HG03159 (cell line): Measurements from ENCODE around the gene OR2J3.
"Not testable (repeated sequence)": the region's sequence is repeated elsewhere in the genome, so short reads cannot be mapped to it uniquely, and the experiment has no call there.

Source experiments
- ATAC-seq: cut with Tn5 transposase; IDR thresholded peaks from one replicate; pipeline ENCODE4 v1.9.1; 2021; ENCODE audit warnings: mild to moderate bottlenecking, moderate library complexity; ENCODE audit not compliant: unreplicated experiment

OR2J3 gene

GRCh38 chr6:29107758-29108157, at the start of gene OR2J3:
Gene OR2J3, plus strand, starts transcription at chr6:29108058. Its CDS starts 3,833 bp downstream, at chr6:29111891.
- ATAC-seq, result no peak

DNA sequence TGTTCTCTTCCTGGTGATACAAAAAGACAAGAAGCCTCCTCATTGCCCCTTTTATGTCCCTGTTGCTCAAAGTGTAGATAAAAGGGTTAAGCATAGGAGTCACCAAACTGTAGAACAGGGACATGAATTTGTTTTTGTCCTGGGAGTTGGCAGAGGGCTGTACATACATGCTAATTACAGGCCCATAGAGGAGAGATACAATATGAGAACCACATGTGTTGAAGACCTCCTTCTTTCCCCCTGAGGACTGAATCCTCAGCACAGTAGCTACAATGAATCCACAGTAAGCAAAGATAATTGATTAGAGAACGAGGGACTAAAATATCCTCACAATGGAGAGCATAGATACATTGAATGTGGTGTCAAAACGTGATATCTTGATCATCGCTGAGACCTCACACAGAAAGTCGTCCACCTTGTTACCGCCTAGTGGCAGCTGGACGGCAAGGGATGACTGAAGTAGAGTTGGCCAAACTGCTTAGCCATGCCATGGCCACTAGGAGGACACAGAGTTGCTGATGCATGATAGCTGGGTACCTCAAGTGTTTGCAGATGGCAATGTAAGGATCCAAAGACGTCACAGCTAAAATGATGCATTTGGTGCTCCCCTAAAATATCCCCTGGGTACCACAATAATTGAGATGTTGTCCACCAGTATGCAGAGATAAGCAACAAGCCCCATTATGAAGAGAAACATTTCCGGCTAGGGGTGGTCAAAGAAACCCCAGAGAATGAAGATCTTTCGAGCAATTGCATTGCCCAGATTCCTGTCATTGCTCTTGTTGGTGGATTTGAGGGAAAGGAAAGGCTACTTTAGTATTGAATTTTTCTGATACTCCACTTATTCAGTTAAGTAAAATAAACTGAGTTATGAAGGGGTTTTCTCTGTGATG, 35.8 kb upstream of the OR2J3 start:
- ATAC-seq, result peak; percentile 82

DNA sequence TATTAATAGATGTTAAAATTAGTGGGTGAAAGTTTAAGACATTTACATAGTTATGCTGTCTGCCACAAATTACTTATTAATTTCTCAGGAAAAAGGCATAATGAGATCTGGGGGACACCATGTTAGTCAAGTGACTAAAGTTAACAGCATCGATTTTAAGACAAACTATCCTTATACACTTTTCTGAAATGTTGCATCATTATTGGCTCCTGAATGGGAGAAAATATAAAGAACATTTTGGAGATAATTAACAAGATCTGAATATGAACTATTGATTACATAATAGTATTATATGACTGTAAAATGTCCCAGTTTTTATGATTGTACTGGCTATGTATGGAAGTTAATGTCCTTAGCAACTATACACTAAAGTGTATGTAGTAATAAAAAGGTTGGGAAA, 28.7 kb upstream of the OR2J3 start:
- ATAC-seq, result no peak

DNA sequence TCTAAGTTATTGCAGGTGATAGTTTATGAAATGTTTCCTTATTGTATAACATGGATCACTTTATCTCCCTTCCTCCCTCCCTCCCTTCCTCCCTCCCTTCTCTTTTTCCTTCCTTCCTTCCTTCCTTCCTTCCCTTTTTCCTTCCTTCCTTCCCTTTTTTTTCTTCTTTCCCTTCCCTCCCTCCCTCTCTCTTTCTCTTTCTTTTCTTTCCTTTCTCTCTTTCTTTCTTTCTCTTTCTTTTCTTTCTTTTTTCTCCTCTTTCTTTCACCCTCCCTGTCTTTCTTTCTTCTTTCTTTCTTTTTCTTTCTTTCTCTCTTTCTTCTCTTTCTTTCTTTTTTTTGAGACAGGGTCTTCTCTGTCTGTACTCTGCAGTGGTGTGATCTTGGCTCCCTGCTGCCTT, 26.5 kb upstream of the OR2J3 start:
- ATAC-seq, result no peak

DNA sequence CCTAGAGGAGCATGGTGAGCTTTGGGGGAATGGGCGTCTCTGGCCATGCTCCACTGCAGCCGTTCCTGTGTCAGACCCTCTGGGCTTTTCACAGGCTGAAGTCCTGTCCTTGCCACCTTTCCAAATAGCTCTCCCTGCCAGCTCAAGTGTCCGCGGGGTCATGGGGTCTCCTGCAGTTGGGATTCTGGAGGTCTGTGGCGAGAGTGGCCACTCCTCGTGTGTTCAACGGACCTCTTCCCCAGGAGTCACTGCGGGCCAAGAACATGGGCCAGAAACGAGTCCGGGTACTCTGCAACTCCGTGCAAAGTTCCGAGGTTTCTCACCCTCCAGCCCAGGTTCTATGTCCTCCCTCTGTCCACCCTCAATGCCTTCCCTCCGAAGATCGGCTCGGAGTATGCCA, 25.4 kb upstream of the OR2J3 start:
- no peak for ATAC-seq

DNA sequence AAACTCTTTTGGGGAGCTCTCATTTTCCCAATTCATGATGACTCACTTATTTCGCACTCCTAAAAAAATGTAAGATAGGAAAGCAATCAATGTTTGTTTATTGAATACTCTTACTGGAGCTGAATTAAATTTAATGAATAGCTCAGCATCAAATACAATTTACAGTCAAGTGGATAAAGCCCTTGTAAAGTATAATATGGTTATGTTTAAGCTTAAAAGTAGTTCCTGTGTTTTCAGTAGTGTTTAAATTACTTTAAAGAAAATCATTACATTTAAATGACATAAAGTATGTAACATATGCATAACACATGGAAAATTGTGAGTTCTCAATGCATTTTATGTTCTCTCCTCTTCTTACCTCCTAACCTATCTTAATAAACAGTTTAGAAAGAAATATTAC, 20.6 kb upstream of the OR2J3 start, which contains the start of gene OR2B3:
TSS of gene OR2B3 (minus strand) at position 101 of the 400 bp plus-strand sequence. CDS start at position 36, 65 bp downstream.
- ATAC-seq, result no peak

DNA sequence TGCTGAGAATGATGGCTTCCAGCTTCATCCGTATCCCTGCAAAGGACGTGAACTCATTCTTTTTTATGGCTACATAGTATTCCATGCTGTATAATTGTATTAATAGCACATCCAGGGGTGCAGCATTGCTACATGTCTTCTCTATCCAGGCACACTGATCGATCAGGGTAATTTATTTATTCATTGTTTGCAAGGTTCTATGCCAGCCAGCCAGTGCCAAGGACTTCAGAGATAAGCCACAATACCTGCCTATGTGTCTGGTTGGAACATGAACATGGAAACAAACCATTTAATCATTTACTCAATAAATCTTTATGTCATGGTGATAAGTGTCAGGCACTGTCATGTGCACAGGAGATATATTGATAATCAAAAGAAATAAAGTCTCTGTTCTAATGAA, 14.9 kb upstream of the OR2J3 start:
- ATAC-seq, result no peak

GRCh38 chr6:29097803-29098202, 10.1 kb upstream of the OR2J3 start:
- ATAC-seq, result no peak

- ATAC-seq, result no peak
Measured at GRCh38 chr6:29099190-29099589, 8.7 kb upstream of the OR2J3 start, which contains the start of gene OR2J1. Gene OR2J1, plus strand, starts transcription at chr6:29099490. Its CDS starts 1,453 bp downstream, at chr6:29100943.

DNA sequence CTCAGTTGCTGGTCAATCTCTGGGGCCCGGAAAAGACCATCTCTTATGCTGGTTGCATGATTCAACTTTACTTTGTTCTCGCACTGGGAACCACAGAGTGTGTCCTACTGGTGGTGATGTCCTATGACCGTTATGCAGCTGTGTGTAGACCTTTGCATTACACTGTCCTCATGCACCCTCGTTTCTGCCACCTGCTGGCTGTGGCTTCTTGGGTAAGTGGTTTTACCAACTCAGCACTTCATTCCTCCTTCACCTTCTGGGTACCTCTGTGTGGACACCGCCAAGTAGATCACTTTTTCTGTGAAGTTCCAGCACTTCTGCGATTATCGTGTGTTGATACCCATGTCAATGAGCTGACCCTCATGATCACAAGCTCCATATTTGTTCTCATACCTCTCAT, 4.3 kb downstream of the OR2J3 start:
- ATAC-seq, result no peak

- ATAC-seq, result not testable (repeated sequence)
Measured at GRCh38 chr6:29114964-29115363, 7.1 kb downstream of the OR2J3 start.

GRCh38 chr6:29129326-29130012, 21.6 kb downstream of the OR2J3 start:
- ATAC-seq, result no peak

DNA sequence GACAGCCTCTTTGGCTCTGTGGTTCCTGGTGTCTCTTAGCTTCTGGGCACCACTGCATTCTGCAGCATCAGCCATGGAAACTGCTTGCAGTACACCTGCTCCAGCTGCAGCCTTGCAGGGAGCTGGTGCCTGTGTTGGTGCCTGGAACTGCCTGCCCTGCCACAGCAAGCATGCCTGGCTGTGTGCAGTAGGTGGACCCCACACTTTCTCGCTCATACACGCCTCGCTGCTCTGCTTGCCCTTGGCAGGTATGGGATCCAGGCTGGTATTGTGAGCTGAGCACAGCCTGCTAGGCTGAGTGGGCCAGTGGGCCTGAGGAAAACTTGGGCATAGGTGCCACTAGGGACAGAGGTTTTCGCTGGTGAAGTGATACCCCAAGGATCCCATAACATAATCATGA, 22.8 kb downstream of the OR2J3 start:
- no peak for ATAC-seq

DNA sequence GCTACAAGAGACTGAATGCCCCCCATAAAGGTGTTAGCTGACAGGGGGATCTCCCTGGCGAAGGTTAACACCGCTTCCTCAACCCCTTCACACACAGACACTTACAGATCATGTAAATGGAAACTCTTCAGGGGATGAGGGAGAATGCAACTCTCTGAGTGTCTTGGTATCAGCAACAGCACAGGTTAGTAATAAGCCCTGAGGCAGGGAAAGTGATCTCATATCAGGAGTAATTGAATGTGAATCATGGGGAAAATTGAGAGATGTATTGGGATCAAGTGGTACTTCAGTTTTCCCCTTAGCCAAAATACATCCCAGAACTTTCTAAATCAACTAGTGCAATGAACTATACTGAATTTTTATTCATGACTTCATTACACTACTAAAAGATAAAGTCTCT, 23.8 kb downstream of the OR2J3 start:
- ATAC-seq, result no peak

- no peak for ATAC-seq
Measured at GRCh38 chr6:29137724-29138123, 29.9 kb downstream of the OR2J3 start.

DNA sequence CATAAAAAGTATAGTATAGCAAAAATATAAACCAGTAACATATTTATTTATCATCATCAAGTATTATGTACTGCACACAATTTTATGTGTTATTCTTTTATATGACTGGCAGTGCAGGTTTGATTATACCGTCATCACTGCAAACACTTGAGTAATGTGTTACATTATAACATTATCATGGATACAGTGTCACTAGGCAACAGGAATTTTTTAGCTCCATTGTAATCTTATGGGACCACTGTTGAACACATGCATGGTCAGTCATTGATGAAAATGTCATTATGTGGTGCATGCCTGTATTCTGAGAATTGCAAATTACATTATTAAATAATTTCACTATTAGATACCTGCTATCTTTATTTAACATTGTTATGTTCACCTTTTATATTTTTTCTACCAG, 33.7 kb downstream of the OR2J3 start:
- ATAC-seq, result no peak

DNA sequence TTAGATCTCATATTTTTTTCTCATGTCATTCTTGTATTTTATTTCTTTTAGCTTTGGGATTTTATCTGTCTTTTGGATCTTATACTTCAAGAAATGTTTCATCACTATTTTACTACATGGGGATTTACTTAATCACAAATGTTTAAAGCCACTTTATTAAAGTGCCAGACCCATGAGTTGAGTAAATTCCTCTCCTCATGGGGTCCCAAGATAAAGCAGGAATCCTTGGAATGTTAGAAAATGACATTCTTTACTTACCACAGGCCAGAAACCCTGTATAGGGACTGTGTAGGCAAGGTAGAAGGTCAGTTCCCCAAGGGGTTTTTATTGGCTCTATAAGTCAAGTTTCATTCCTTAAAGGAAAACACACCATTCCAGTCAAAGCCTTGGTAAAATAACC, 34.5 kb downstream of the OR2J3 start:
- no peak for ATAC-seq

DNA sequence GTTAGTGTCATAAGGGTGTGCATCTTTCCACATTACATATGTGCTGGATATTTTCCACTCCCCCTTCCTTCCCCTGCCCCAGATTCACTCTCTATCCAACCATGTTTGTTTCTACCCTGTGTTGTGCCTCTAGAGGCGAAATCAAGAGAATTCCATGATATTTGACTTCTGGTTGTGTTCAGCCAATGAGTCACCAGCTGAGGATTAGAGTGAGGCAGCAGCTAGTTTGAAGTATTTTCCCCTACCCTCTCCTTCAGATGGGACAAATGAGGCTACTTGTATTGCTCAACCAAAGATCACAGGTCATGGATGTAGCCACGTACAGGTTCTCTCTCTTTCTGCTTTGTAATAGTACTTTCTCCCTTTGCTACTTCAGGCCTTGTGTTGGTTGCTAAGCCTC, 38.3 kb downstream of the OR2J3 start:
- no peak for ATAC-seq

DNA sequence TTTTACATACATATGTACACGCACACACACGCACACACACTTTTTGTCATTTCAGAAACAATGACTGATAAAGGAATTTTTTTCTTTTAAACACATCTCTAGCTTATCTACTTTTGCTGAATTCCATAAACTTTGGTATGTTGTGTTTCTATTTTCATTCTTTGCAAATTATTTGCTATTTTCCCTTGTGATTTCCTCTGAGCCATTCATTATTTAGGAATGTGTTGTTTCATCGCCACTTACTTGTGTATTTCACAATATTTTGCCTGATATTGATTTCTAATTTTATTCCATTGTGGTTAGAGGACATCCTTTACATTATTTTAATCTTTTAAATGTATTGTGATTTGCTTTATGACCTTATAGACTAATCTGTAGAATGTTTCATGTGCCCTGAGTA, 39.2 kb downstream of the OR2J3 start:
- ATAC-seq, result no peak

DNA sequence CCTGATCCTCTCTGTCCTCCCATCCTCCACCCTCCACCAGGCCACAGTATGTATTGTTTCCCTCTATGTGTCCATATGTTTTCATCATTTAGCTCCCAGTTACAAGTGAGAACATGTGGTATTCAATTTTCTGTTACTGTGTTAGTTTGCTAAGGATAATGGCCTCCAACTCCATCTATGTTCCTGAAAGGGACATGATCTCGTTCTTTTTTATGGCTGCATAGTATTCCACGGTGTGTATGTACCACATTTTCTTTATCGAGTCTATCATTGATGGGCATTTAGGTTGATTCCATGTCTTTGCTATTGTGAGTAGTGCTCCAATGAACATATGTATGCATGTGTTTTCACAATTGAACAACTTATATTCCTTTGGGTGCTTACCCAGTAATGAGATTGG, 41.6 kb downstream of the OR2J3 start:
- ATAC-seq, result not testable (repeated sequence)

- ATAC-seq, result no peak
Measured at GRCh38 chr6:29153083-29153482, 45.2 kb downstream of the OR2J3 start.

GRCh38 chr6:29155182-29155581, 47.3 kb downstream of the OR2J3 start:
- ATAC-seq, result not testable (repeated sequence)
